Suppressor macrophage (primary cell): Measurements from ENCODE around the gene MFGE8.
"Not testable (repeated sequence)": the region's sequence is repeated elsewhere in the genome, so short reads cannot be mapped to it uniquely, and the experiment has no call there.

Experiments
- DNase-seq, 4 experiments: peaks; one replicate each; pipeline ENCODE4 v3.0.0-alpha.2; 2020 to 2022
- total RNA-seq, 17 experiments: gene quantifications; one replicate each; lab custom pipeline; 2026; ENCODE audit warnings: mixed read lengths in 6 of 17, inconsistent platforms in 3 of 17; lab: John Stamatoyannopoulos, UW

The MFGE8 gene, protein sequence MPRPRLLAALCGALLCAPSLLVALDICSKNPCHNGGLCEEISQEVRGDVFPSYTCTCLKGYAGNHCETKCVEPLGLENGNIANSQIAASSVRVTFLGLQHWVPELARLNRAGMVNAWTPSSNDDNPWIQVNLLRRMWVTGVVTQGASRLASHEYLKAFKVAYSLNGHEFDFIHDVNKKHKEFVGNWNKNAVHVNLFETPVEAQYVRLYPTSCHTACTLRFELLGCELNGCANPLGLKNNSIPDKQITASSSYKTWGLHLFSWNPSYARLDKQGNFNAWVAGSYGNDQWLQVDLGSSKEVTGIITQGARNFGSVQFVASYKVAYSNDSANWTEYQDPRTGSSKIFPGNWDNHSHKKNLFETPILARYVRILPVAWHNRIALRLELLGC
- total RNA-seq, result 1.3 to 6.8 (median 3.6) reads per million in 17 experiments

DNA sequence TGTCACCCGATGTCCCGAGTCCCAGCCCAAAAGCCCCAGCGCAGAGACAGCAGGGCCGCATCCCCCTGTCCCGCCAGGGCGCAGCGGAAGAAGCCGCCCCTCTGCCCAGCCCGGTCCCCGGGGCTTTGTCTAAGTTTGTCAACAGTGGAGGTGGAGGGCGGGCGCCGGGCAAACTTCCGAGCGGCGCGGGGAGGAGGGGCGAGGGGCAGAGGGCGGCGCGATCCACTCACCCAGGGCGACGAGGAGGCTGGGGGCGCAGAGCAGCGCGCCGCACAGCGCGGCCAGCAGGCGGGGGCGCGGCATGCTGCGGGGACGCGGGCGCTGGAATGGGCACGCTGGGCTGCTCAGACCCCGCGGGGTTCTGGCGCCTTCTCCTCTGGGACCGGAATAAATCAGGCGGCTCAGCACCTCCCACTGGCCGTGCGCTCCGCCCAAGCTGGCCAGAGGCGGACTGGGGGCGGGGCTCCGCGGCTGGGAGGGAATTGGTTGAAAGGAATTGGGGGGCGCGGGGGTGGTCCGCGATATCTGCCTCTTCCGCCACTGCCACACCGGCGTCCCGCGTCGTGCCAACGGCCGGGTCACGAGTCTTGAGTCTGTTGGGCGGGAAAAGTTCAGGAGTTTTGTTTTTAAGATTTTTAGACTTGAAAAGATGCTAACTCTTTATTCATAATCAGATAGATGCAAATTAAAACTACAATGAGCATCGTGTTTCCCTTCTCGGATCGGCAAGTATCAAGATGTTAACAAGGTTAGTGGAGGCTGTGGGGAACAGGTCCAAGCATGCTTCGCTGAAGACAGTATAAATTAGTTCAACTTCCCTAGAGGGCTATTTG is at the start of gene MFGE8:
MFGE8 (minus strand) TSS at position 363 of the 833 bp plus-strand sequence; CDS start at position 303, 60 bp downstream.
- DNase-seq, result peak; percentile 53 to 78 (median 64)

DNA sequence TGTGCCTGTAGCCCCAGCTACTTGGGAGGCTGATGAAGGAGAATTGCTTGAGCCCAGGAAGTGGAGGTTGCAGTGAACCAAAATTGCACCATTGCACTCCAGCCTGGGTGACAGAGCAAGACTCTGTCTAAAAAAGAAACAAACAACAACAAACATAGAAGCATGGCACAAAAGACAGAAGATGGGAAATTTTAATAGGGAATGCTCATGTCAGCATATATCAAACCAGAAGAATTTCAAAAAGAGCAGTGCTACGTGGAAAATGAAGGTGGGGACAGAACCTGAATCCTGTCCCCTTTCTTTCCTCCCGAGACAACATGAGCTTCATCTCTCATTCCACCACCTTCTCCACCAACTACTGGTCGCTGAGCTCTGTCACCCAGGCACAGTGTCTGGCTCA is 46.3 kb upstream of the MFGE8 start:
- DNase-seq, result no peak

DNA sequence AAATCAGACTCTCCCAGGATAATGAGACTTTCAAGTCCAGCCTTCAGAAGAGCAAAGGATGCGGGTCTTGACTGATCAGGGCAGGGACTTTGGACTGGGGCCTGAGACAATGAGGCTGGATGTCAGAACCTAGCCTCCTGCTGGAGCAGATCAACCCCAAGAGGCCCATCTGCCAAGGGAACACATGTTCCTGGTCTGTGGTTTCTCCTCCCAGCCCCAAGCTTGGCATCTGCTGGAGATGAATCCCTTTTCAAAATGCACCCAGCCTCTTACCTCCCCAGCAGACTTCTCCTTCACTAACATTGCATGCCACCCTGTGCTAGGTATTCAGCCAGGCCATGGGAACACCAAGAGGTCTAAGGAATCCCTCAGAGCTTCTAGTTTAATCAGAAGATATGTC is 43.7 kb upstream of the MFGE8 start:
- no peak for DNase-seq

DNA sequence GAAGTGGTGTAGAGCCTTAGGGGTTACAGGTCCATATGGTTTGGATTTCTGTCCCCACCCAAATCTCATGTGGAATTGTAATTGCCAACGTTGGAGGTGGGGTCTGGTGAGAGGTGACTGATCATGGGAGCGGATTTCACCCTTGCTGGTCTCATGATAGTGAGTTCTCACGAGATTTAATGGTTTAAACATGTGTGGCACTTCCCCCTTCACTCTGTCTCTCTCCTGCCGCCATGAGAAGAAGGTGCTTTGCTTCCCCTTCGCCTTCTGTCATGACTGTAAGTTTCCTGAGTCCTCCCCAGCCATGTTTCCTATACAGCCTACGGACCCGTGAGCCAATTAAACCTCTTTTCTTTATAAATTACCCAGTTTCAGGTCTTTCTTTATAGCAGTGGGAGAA is 43.1 kb upstream of the MFGE8 start:
- no peak for DNase-seq

DNA sequence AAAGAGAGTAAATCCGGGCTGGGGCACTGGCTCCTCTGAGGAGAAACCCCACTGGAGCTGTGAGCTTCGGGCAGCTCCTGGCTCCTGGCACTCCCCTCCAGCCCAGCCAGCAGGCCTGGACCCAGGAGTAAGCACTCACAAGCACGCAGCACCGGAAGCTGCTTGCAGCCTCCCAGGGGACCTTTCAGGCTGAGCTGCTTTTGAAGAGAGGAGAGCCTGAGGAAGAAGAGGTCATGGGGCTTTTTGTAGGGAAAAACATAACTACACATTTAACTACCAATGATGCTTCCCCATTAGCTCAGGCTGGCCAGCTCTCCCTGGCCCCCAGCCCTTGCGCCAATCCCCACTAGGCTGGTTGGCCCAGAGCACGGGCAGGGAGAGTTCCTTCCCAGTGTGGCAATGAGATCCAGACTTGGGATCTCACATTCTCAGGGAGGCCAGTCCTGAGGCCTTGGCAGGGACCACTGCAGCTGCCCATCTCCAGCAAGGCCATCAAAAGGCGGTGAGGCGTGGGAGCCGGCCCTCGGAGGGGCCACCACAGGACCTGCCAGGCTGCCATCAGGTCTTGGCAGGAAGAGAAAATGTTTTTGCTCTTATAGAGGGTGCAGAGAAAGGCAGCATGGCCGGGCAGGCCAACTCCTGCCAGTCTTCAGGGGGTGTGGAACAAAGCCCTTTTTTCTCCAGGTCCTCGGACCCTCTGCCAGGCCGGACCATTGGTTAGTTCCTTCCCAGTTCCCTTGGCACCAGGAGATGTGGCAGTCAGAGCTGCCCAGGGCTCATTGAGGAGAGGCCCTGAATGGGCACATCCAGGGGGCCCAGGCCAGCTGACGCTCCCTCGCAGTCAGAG is 41.5 kb upstream of the MFGE8 start:
- DNase-seq, result no peak

DNA sequence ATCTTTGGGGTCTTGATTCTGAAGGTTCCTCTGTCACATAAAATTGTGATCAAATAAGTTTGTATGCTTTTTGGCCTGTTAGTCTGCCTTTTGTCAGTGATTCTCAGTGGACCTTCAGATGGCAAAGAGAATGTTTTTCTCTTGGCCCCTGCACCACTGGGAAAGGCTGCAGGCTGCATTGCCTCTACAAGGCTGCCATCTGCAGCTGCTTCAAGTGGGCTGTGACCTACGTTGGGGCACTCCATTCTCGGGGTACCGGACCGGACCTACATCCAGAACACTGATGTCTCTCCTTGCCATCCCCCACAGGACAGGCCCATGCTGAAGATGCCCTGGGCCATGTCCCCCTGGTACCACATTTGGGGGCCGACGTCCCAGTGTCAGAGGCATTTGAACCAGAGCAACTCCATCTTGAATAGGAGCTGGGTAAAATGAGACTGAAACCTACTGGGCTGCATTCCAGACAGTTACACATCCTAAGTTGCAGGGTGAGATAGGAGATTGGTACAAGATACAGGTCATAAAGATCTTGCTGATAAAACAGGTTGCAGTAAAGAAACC is 37.5 kb upstream of the MFGE8 start:
- DNase-seq, result no peak

DNA sequence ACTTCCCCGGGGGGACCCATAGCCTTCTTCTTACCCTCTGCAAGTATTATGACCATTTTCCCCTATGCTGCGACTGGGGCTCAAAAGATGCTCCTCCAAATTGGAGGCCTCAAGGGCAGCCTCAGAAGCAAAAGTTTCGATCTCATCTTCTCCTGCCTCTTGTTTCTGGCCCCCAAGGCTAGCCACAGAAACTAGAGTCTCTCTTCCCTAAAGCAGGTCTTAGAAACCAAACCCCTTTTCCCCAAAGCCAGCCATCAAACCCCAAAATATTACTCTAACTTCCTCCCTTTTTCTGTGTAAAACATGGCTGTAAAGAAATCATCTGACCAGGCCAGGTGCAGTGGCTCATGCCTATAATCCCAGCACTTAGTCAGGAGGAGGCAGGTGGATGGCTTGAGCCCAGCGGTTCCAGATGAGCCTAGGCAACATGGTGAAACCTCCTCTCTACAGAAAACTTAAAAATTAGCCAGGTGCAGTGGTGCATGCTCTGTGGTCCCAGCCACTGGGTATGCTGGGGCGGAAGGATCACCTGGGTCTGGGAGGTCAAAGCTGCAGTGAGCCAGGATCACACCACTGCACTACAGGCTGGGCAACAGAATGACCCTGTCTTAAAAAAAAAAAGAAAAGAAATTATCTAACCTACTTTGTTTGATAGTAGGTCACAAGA is 36.7 kb upstream of the MFGE8 start:
- no peak for DNase-seq

DNA sequence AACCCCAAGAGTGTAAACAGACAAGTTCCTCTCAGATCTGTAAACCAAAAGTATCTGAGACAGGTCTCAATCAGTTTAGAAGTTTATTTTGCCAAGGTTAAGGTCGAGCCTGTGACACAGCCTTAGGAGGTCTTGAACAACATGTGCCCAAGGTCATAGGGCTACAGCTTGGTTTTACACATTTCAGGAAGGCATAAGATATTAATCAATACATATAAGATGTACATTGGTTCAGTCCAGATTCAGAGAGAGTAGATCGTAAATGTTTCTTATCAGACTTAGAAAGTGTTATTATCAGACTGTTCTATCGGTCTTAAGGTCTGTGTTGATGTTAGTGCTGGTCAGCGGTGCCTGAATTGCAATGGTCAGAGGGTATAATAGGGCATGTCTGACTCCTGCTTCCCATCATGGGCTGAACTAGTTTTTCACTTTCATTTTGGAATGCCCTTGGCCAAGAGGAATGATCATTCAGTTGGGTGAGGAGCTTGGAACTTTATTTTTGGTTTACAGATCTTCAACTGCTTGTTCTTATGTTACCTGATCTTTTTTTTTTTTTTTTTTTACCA is 27.0 kb upstream of the MFGE8 start:
- DNase-seq, result no peak

DNA sequence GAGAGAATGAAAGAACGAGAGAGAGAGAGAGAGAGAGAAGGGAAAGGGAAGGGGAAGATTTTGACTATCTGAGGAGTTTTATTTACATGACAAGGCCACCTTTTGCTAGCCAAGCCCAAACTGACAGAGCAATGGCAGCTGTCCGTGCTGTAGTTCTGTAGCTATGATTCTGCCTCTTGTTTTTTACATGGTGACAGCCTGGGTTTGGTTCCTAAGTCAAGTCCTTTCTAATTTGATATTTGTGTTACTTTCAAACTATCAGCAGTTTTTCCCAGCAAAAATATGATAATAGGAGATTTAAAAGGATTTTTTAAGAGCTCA is 26.3 kb upstream of the MFGE8 start:
- no peak for DNase-seq

DNA sequence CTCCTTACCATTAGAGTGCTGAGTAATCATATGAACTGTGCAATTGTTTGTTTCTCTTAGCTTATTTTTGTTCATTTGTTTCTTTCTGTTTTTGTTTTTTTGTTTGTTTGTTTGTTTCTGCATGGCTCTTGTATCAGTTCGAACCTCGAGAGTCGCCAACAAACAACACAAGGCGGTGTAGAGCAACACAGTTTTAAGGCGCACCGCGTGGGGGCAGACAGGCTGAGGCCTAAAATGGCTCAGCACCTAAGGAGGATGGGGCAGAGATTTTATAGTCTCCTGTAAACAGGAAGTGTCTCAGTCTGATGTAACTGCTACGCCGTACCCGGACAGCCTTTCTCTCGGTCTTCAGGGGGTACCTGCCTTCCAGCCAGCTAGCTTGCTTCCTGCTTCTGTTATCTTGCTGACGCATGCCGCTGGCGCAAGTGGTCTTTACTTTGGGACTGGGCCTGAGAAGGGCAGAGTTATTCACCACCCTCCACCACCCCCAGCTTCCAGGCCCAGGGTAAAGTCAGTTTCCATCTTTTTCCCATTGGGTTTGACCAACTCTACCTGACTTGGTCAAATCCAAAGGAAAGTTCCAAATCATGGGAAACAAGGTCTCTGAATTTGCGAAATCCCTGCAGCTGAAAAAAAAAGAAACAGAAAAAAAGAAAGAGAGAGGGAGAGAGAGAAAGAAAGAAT is 25.8 kb upstream of the MFGE8 start:
- no peak for DNase-seq

DNA sequence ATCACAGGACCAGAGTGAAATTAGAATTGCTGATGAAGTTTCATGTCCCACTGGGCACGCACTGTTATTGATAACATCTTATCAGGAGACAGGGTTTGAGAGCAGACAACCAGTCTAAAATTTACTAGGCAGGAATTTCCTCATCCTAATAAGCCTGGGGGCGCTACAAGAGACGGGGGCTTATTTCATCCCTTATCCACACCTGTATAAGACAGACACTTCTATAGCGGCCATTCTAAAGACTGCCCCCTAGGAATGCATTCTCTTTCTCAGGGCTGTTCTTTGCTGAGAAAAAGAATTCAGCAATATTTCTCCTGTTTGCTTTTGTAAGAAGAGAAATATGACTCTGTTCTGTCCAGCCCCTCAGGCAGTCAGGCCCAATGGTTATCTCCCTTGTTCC is 21.3 kb upstream of the MFGE8 start:
- not testable (repeated sequence) for DNase-seq

DNA sequence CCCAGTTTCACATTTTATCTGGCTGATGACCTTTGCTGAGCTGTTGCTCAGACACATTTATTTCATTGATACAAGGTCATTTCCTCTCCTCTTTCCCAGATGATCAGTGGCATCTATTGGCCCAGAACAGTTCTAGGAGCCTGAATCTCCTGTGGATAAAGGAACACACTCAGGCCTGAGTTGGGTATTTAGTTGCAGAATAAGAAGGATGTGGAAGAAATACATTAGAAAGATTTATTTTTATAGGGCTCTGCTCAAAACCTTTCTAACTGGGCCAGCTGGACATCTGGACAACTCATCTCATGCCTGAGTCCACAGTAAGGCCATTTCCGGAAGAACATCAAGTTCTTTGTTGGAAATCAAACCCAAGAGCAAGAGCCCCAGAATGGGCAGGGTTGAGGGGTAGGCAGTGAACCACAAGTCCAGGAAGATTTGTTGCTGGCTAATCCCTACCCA is 19.7 kb upstream of the MFGE8 start:
- no peak for DNase-seq

DNA sequence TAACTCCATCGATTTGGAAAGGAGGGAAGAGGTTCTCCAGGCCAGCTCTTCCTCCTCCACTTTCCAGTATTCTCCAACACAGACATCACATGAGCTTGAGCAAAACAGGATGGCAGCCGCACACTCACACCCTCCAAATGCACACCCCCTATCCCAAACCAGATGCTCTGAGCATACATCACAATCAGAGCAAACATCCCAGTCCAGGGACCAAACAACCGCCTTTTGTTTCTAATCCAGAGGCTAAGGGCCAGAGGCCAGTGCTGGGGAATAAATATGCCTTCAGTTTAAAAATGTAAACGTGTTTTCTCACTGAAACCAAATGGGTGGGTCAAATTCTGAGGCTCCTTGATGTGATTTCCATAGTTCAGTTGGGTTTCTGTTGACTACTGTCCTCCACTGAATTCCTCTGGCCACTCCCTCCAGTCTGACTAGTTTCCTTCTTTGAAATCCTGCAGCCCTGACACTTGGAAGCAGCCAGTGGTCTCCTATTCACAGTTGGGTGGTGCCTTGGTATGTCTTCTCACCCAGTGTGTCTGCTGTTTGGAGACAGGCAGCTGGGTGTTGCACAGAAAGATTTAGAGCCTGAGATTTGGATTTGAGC is 19.2 kb upstream of the MFGE8 start:
- DNase-seq, result no peak

DNA sequence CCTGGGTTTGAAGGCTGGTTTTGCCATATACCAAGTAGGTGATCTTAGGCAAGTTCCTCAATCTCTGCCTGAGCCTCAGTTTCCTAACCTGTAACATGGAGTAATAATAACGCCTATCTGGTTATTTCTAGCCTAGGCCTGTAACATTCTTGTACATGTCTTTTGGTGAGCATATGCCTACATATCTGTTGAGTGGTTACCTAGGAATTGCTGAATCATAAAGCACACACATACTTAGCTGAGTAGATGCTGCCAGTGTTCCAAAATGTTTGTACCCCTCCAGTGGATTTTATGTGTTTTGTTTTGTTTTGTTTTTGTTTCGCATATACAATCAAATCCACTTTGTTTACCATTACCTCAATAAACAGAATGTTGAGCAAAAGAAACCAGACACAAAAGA is 17.4 kb upstream of the MFGE8 start:
- no peak for DNase-seq

DNA sequence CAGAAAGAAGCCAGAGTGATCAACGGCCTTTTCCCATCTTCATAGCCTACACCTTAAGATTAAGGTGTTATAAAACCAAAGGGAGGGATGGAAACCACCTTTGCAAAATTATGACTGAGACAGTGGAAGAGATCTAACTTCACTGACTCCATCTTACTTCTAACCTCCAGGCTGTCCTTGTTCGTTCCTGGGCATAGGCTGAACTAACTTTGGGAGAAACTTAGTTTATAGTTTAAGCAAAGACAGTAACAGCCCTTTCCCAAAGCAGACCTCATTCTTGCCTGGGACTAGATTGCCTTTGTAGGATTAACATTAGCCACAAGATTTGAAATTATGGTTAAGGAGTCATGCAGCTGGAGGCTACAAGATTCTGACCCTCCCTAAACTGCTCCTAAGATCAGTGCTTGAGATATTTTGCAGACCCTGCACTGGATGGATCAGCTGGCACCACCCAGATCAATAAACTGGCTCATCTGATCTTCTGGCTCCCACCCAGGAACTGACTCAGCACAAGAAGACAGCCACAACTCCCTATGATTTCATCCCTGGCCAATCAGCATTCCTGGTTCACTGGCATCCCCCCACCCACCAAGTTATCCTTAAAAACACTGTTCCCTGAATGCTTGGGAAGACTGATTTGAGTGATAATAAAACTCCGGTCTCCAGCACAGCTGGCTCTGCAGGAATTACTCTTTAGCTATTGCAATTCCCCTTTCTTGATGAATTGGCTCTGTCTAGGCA is 16.3 kb upstream of the MFGE8 start:
- not testable (repeated sequence) for DNase-seq

DNA sequence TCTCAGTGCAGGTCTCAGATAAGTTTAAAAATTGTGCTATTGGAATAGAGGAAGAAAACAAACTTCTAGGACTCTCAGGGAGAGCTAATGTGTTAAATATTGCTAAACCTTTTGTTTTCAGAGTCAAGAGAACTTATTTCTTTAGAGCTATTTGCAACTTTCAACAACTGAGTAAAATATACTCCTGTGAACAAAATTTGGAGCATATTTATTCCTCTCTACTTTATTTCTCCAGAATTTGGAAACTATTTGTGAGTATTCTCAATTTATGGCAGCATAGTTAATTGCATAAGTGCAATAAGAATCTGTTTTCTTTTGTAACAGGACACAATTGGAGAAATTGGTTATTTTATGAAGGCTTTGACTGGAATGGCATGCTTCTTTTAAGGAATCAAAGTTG is 15.0 kb upstream of the MFGE8 start:
- DNase-seq, result not testable (repeated sequence)

DNA sequence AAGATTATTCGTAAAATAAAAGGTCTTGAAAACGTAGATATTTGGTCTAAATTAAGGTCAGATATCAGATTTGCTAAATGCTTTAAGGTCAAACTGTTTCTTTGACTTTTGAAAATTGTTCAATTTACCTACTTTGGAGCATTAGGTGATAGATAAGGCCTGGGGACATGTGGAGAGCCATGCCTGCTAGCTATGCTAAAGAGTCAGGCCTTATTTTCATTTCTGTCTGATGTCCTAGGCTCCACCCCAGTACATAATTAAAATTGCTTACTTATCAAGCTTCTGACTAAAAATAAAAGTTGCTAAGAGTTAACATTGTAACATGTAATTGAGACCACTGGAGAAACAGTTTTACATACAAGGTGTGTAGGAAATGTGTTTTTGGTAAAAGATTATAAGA is 12.5 kb upstream of the MFGE8 start:
- not testable (repeated sequence) for DNase-seq

DNA sequence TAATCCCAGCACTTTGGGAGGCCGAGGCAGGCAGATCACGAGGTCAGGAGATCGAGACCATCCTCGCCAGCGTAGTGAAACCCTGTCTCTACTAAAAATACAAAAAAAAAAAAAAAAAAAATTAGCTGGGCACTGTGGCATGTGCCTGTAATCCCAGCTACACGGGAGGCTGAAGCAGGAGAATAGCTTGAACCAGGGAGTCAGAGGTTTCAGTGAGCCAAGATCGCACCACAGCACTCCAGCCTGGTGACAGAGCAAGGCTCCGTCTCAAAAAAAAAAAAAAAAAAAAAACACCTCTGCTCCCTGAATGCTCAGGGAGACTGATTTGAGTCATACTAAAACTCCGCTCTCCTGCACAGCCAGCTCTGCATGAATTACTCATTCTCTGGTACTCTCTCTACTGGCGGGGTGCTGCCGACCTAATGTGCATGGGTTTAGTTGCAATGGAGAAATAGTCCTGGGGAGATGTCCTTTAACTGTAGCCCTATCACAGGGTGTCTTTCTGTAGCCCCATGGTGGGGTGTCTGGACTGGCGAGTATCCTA is 7.8 kb upstream of the MFGE8 start:
- not testable (repeated sequence) for DNase-seq

DNA sequence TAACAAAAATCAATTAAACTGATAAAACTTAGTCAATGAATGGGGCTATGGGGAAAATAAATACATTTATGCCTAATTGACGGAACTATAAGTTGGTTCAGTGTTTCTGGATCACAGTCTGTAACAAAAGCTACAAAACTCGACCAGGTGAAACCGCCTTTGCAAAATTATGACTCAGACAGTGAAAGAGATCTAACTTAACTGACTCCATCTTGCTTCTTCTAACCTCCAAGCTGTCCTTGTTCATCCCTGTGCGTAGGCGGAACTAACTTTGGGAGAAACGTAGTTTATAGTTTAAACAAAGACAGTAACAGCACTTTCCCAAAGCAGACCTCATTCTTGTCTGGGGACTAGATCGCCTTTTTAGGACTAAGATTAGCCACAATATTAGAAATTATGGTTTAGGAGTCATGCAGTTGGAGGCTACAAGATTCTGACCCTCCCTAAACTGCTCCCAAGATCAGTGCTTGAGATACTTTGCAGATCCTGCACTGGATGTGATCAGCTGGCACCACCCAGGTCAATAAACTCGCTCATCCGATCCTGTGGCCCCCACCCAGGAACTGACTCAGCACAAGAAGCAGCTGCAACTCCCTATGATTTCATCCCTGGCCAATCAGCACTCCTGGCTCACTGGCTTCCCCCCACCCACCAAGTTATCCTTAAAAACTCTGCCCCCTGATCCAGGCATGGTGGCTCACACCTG is 7.2 kb upstream of the MFGE8 start:
- no peak for DNase-seq
